ENCODE data around the gene CGREF1. TPM values are rescaled to one million over a fixed set of nuclear protein-coding genes. Genes with fewer than 3 reads are reported as not detected.

The CGREF1 gene
- total RNA-seq, 1 experiment from 2014 or later: 2.1 TPM

DNA sequence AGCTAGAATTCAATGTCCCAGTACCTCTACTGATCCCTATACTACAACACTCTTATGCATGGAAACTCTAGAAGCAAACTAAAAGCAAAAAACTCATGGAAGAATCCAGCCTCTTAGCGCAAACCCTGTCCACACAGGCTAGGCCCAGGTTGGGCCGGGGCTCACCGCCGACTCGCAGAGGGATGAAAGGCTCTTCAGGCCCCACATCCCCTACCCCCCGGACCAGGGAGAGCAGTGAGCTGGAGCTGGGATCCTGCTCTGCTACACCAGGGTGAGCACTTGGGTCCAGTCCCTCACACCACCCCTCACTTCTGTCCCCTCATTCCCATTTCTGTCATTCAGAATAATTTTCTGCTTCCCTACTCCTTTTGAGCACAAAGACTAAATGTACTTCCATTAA, 49.5 kb downstream of the CGREF1 start:
- no peak overlapping the region for H3K9ac ChIP-seq (ENCODE audit: extremely low read depth, insufficient read length, low read length)
- H3K23ac ChIP-seq (ENCODE audit: insufficient read length, low read depth, low read length): no peak overlapping the region
- H4K91ac ChIP-seq (ENCODE audit: insufficient read length, low read depth, low read length): no peak overlapping the region
- H2BK20ac ChIP-seq (ENCODE audit: low read depth, low read length, poor library complexity, severe bottlenecking): no peak overlapping the region
- H2AK5ac ChIP-seq (ENCODE audit: insufficient read length, low read length): no peak overlapping the region
- H3K14ac ChIP-seq (ENCODE audit: insufficient read depth, low read length): no peak overlapping the region
- H4K5ac ChIP-seq (ENCODE audit: insufficient read length, low read depth, low read length): no peak overlapping the region
- H2BK15ac ChIP-seq (ENCODE audit: low read depth, low read length): no peak overlapping the region
- no peak for DNase-seq
- no peak overlapping the region for H3K4ac ChIP-seq (ENCODE audit: low read depth, low read length)
- peaks cover 5% of the 10 kb centered on the region; the same call in 1 of the 2 replicates for H3K79me2 ChIP-seq (ENCODE audit: insufficient read depth, low read length)
- no peak overlapping the region for H2BK5ac ChIP-seq (ENCODE audit: insufficient read length, low read length)
- H3T11ph ChIP-seq (ENCODE audit: low read length): no peak overlapping the region
- H3K27me3 Mint-ChIP-seq (ENCODE audit: low read depth): peaks cover 4% of the 10 kb centered on the region; the same call in 1 of the 2 replicates
- peaks cover 19 to 55% (median 54%) of the 10 kb centered on the region in 3 experiments; a peak in 6 of 7 replicates for H3K36me3 Mint-ChIP-seq (ENCODE audit: insufficient read depth in 1 of 3, low read depth in 3 of 3)
- H3K27me3 ChIP-seq (ENCODE audit: insufficient read depth, low read length): no peaks in the 10 kb centered on the region
- H3K4me1 ChIP-seq (ENCODE audit: insufficient read depth, low read length): no peaks in the 10 kb centered on the region
- H3K4me1 Mint-ChIP-seq: peaks cover 14 to 17% of the 10 kb centered on the region in 2 experiments
- peak overlapping the region; percentile 94 to 97; a peak in 4 of 5 replicates for H3K4me3 Mint-ChIP-seq
- no peak overlapping the region for H2BK120ac ChIP-seq (ENCODE audit: low read depth, low read length, poor library complexity, severe bottlenecking)
- WGBS (ENCODE audit: extremely low coverage, insufficient read length, low lambda C conversion rate): no CpG with 5 or more reads among the region's 6 CpGs
- no peak overlapping the region for H2BK12ac ChIP-seq (ENCODE audit: insufficient read length, low read depth, low read length)
- H3K56ac ChIP-seq (ENCODE audit: insufficient read length, low read depth, low read length): no peak overlapping the region
- H3K27ac Mint-ChIP-seq: no peak overlapping the region; a peak in 1 of 7 replicates
- H3K9me3 ChIP-seq (ENCODE audit: control insufficient read depth, low read depth, low read length): no peaks in the 10 kb centered on the region
- no peak overlapping the region for H4K8ac ChIP-seq (replicated peaks; ENCODE audit: insufficient read length, low read depth, low read length)
- H3K79me1 ChIP-seq (ENCODE audit: insufficient read depth, low read depth, low read length, poor library complexity, severe bottlenecking): peaks cover 2% of the 10 kb centered on the region
- TF ChIP-seq, protein P1, sequence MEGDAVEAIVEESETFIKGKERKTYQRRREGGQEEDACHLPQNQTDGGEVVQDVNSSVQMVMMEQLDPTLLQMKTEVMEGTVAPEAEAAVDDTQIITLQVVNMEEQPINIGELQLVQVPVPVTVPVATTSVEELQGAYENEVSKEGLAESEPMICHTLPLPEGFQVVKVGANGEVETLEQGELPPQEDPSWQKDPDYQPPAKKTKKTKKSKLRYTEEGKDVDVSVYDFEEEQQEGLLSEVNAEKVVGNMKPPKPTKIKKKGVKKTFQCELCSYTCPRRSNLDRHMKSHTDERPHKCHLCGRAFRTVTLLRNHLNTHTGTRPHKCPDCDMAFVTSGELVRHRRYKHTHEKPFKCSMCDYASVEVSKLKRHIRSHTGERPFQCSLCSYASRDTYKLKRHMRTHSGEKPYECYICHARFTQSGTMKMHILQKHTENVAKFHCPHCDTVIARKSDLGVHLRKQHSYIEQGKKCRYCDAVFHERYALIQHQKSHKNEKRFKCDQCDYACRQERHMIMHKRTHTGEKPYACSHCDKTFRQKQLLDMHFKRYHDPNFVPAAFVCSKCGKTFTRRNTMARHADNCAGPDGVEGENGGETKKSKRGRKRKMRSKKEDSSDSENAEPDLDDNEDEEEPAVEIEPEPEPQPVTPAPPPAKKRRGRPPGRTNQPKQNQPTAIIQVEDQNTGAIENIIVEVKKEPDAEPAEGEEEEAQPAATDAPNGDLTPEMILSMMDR (conservative IDR thresholded peaks at IDR 0.05): no peak
- no peak overlapping the region for H2AFZ ChIP-seq (ENCODE audit: low read length)
- H3K27ac ChIP-seq (ENCODE audit: insufficient read length, low read depth, low read length): no peak overlapping the region
- peaks cover 12% of the 10 kb centered on the region for H3K23me2 ChIP-seq (ENCODE audit: insufficient read length, low read depth, low read length, poor library complexity, severe bottlenecking)
- no peak overlapping the region for H3K4me2 ChIP-seq (ENCODE audit: insufficient read depth, insufficient read length, low read length)
- H3K9me3 Mint-ChIP-seq: no peaks in the 10 kb centered on the region; a peak in 1 of 5 replicates
- H3K18ac ChIP-seq (ENCODE audit: insufficient read length, low read depth, low read length): no peak overlapping the region
- H4K20me1 ChIP-seq (ENCODE audit: control insufficient read depth, insufficient read depth, insufficient read length): no peaks in the 10 kb centered on the region

All from H9 (cell line).